Suprapubic skin (tissue), 4 donors: ENCODE results near the gene PIGH. TPM values are rescaled to one million over a fixed set of nuclear protein-coding genes. Genes with fewer than 3 reads are reported as not detected.
A peak's percentile ranks its signal among the peaks of the same experiment; 100 is the strongest.

Experiments
- DNase-seq, 2 donors: peaks; one replicate each; pipeline ENCODE4 v3.0.0-alpha.2; 2019; ENCODE audit warnings: low spot score in 2 of 2
- H3K27ac ChIP-seq: fragments of 200-600 bp; sonication (generic); one replicate; pipeline ENCODE4 v1.5.1; 2019
- H3K27me3 ChIP-seq: fragments of 200-600 bp; sonication (generic); one replicate; pipeline ENCODE4 v1.5.1; 2019
- H3K36me3 ChIP-seq: fragments of 200-600 bp; sonication (generic); one replicate; pipeline ENCODE4 v1.5.1; 2019
- H3K4me1 ChIP-seq: fragments of 200-600 bp; sonication (generic); one replicate; pipeline ENCODE4 v1.5.1; 2019
- H3K4me3 ChIP-seq: fragments of 200-600 bp; sonication (generic); one replicate; pipeline ENCODE4 v1.5.1; 2019; ENCODE audit warnings: mild to moderate bottlenecking
- H3K9me3 ChIP-seq: fragments of 200-600 bp; sonication (generic); one replicate; pipeline ENCODE4 v1.5.1; 2019
- CTCF ChIP-seq, 2 donors: fragments of 200-600 bp in 1 of 2; fragments of 450-650 bp in 1 of 2; sonication (generic) in 1 of 2; IDR thresholded peaks; one replicate each; pipeline ENCODE4 v1.5.1; 2016 to 2019; ENCODE audit warnings: antibody characterized with exemption in 2 of 2, mild to moderate bottlenecking in 1 of 2, moderate library complexity in 1 of 2
- EP300 ChIP-seq: sonication (generic); formaldehyde crosslinking; IDR thresholded peaks from one replicate; pipeline ENCODE4 v1.6.1; 2017; ENCODE audit warnings: antibody characterized with exemption
- POLR2A ChIP-seq, 2 donors: fragments of 450-650 bp; IDR thresholded peaks; one replicate each; pipeline ENCODE4 v1.6.1; 2017; ENCODE audit warnings: antibody characterized with exemption in 2 of 2, mild to moderate bottlenecking in 2 of 2, moderate library complexity in 2 of 2
- POLR2AphosphoS5 ChIP-seq, 3 donors: sonication (generic); formaldehyde crosslinking; IDR thresholded peaks; one replicate each; pipeline ENCODE4 v1.6.1; 2017; ENCODE audit warnings: antibody characterized with exemption in 3 of 3
- WGBS: methylation state at CpG from one replicate; pipeline ENCODE4 v1.1.5; 2018; 5-methylcytosine and 5-hydroxymethylcytosine counted together
- total RNA-seq, 4 donors: library from RNA; depleted of rRNA; stranded (reverse); fragments of >200 nt; gene quantifications; one replicate each; pipeline ENCODE4 v1.1.0, GENCODE V29; 2016

PIGH gene
- total RNA-seq, 4 donors from 2014 or later, result 29.6 to 50.5 (median 36.4) TPM

GRCh38 chr14:67589204-67589770 lies 10.8 kb downstream of the PIGH start:
- Histone ChIP-seq H3K4me3 (no peak overlapping the region), H3K36me3 (peaks cover 76% of the 10 kb centered on the region), H3K27ac (no peak overlapping the region), H3K9me3 (no peaks in the 10 kb centered on the region), H3K4me1 (no peaks in the 10 kb centered on the region), H3K27me3 (no peaks in the 10 kb centered on the region)
- 87% methylated on average over 2 of the region's 2 CpGs for WGBS
- no peak for DNase-seq
- no peak for TF ChIP-seq EP300
- TF ChIP-seq POLR2A (IDR thresholded peaks at IDR 0.05), result no peak
- TF ChIP-seq POLR2AphosphoS5 (IDR thresholded peaks at IDR 0.05), result no peak
- TF ChIP-seq CTCF (IDR thresholded peaks at IDR 0.05), result no peak

- Histone ChIP-seq H3K36me3 (peaks cover 56% of the 10 kb centered on the region), H3K27ac (no peak overlapping the region), H3K9me3 (no peaks in the 10 kb centered on the region), H3K4me1 (no peaks in the 10 kb centered on the region), H3K4me3 (no peak overlapping the region), H3K27me3 (no peaks in the 10 kb centered on the region)
- TF ChIP-seq EP300, result no peak
- no peak for TF ChIP-seq CTCF (IDR thresholded peaks at IDR 0.05)
- TF ChIP-seq POLR2AphosphoS5 (IDR thresholded peaks at IDR 0.05), result no peak
- no peak for TF ChIP-seq POLR2A (IDR thresholded peaks at IDR 0.05)
- DNase-seq, result no peak
- WGBS, result 83% methylated on average over 4 of the region's 4 CpGs
These were observed 13.7 kb downstream of the PIGH start for GRCh38 chr14:67586369-67586768.

- Histone ChIP-seq H3K27me3 (no peaks in the 10 kb centered on the region), H3K9me3 (no peaks in the 10 kb centered on the region), H3K27ac (no peak overlapping the region), H3K36me3 (peaks cover 42% of the 10 kb centered on the region), H3K4me1 (no peaks in the 10 kb centered on the region), H3K4me3 (no peak overlapping the region)
- TF ChIP-seq CTCF (IDR thresholded peaks at IDR 0.05) (no peak), EP300 (no peak), POLR2AphosphoS5 (IDR thresholded peaks at IDR 0.05) (no peak), POLR2A (IDR thresholded peaks at IDR 0.05) (no peak)
- WGBS, result 90% methylated on average over 3 of the region's 3 CpGs
- no peak for DNase-seq
These were observed 15.1 kb downstream of the PIGH start for GRCh38 chr14:67584978-67585377.

GRCh38 chr14:67583711-67584644 lies 16.1 kb downstream of the PIGH start:
- DNase-seq, result no peak
- H3K27me3 ChIP-seq, result no peaks in the 10 kb centered on the region
- TF ChIP-seq POLR2A (IDR thresholded peaks at IDR 0.05) (no peak), CTCF (IDR thresholded peaks at IDR 0.05) (peak in 1 of 2 donors; percentile 33)
- no peak overlapping the region for H3K4me3 ChIP-seq
- H3K36me3 ChIP-seq, result peaks cover 43% of the 10 kb centered on the region
- 85% methylated on average over 6 of the region's 6 CpGs for WGBS
- H3K4me1 ChIP-seq, result no peaks in the 10 kb centered on the region
- H3K9me3 ChIP-seq, result no peaks in the 10 kb centered on the region
- H3K27ac ChIP-seq, result no peak overlapping the region

- peaks cover 32% of the 10 kb centered on the region for H3K36me3 ChIP-seq
- H3K4me3 ChIP-seq, result no peak overlapping the region
- no peak for DNase-seq
- no peak overlapping the region for H3K27ac ChIP-seq
- no peaks in the 10 kb centered on the region for H3K4me1 ChIP-seq
- no peaks in the 10 kb centered on the region for H3K27me3 ChIP-seq
- no peaks in the 10 kb centered on the region for H3K9me3 ChIP-seq
- WGBS, result 70% methylated on average over 7 of the region's 7 CpGs
- TF ChIP-seq POLR2A (IDR thresholded peaks at IDR 0.05) (no peak), POLR2AphosphoS5 (IDR thresholded peaks at IDR 0.05) (no peak), EP300 (no peak), CTCF (IDR thresholded peaks at IDR 0.05) (no peak)
These were observed 18.0 kb downstream of the PIGH start for GRCh38 chr14:67582061-67582460.
